Muscle of back (tissue), 13 donors: Measurements from ENCODE around the gene SPZ1. TPM values are rescaled to one million over a fixed set of nuclear protein-coding genes. Genes with fewer than 3 reads are reported as not detected.
"Not testable (repeated sequence)": the region's sequence is repeated elsewhere in the genome, so short reads cannot be mapped to it uniquely, and the experiment has no call there.

Experiments
- DNase-seq, 3 donors: peaks; one replicate each; pipeline versions ENCODE4 v3.0.0 to v3.0.0-alpha.2; 2013
- long read RNA-seq, 9 donors: transcript quantifications; one replicate each; lab custom pipeline, GENCODE V29; 2026
- polyA plus RNA-seq, 10 donors: library from polyadenylated mRNA; unstranded; fragments of 120-200 nt; gene quantifications; one replicate each; pipeline ENCODE4 v1.2.1, GENCODE V29; 2013; ENCODE audit not compliant: insufficient read length in 10 of 10

SPZ1 gene, protein sequence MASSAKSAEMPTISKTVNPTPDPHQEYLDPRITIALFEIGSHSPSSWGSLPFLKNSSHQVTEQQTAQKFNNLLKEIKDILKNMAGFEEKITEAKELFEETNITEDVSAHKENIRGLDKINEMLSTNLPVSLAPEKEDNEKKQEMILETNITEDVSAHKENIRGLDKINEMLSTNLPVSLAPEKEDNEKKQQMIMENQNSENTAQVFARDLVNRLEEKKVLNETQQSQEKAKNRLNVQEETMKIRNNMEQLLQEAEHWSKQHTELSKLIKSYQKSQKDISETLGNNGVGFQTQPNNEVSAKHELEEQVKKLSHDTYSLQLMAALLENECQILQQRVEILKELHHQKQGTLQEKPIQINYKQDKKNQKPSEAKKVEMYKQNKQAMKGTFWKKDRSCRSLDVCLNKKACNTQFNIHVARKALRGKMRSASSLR
- under 1 TPM in 1 of 10 donors, not detected in 9; 0.08 TPM for polyA plus RNA-seq
- long read RNA-seq, donor 1, result 0 reads
- long read RNA-seq, donor 2, result 0 reads
- long read RNA-seq, donor 3, result 0 reads
- long read RNA-seq, donor 4, result 0 reads
- long read RNA-seq, donor 5, result 0 reads
- long read RNA-seq, donor 6, result 0 reads
- long read RNA-seq, donor 7, result 0 reads
- long read RNA-seq, donor 8, result 0 reads
- long read RNA-seq, donor 9, result 0 reads

- DNase-seq, result no peak
These were observed at the start of gene SPZ1 for GRCh38 chr5:80319702-80320101. TSS of gene SPZ1 (plus strand) at chr5:80320002. CDS start at chr5:80320216, 214 bp downstream.

- not testable (repeated sequence) for DNase-seq
These were observed 49.3 kb upstream of the SPZ1 start for GRCh38 chr5:80270543-80270942.

DNA sequence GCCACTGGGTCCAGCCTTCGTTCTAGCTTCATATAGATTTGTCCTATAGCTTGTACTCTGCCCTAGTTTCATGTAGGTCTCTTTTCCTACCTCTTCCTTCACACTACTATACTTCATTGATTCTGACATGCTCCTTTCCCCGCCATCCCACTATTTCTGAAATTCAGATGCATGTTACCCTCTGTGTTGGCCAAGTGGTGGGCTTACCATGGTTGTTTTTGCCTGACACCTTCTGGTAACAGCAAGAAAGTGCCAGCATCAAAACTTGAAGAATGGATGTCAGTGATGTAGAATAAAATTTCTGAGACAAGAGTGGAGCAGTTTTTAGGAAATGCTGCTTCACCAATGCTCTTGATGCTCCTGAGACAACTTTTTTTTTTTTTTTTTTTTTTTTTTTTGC is 44.5 kb upstream of the SPZ1 start:
- DNase-seq, result peak in 2 of 3 donors; percentile 34 to 59

DNA sequence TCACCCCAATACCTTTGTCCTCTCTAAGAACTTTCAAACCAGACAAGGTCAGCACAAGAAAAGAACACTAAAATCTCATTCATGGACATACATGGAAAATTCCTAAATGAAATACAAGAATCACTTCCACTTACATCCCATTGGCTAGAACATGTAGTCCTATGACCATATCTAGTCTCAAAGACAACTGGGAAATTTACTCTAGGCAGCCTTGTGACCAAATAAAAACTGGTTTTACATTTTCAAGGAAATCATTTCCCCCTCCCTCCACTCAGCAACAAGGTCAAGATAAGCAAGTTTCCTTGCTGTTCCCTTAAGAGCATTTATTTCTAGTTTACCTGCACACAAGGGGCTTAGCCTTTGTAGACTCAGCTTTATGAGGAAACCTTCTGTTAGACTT is 43.6 kb upstream of the SPZ1 start:
- no peak for DNase-seq

DNA sequence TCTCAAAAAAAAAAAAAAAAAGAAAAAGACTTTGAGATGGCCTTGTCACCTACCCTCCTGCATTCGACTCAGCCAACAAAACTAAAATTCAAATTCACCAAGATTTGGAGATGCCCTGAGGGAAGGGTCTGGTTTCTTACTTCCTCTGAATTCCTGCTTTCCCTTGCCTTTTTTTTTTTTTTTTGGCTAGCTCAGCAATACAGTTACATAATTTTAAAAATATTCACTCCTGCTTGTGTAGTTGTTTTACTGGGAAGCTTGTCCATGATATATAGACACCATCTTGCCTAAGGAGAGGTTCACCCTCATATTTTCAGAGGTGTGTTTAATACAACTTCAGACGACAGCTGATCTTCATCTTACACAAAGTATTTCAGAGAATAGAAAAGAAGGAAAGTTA is 42.6 kb upstream of the SPZ1 start:
- DNase-seq, result peak in 2 of 3 donors; percentile 38 to 64

DNA sequence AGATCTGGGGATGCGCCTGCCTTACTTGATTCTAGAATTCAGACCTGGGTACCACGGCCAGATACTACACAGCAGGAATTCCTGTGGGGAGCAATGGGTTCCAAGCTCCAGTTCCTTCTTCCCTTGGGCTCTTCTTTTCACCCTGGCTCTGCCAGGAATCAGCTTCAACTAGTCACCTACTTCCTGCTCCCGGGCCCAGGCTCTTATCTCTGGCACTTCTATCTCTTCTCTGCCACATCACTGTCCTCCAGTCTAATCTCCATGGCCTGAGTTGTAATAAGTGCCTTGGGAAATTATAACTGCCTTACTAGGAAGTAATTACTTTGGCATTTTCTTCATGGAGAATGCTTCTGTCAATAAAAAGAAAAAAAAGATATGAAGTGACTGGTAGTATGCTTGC is 37.7 kb upstream of the SPZ1 start:
- no peak for DNase-seq

DNA sequence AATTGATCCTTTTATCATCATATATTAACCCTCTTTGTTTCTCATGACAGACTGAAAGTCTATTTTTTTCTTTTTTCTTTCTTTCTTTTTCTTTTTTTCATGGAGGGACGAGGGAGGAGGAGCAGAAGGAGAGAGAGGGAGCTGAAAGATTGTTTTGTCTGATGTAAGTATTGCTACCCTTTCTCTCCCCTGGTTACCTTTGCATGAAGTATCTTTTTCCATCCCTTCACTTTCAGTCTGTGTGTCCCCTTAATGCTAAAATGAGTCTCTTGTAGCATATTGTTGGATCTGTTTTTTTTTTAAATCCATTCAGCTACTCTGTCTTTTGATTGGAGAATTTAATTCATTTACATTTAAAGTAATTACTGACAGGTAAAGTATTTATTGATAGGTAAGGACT is 36.4 kb upstream of the SPZ1 start:
- no peak for DNase-seq

GRCh38 chr5:80284720-80285119 is 35.1 kb upstream of the SPZ1 start:
- DNase-seq, result no peak

GRCh38 chr5:80288177-80288576 is 31.6 kb upstream of the SPZ1 start:
- no peak for DNase-seq

DNA sequence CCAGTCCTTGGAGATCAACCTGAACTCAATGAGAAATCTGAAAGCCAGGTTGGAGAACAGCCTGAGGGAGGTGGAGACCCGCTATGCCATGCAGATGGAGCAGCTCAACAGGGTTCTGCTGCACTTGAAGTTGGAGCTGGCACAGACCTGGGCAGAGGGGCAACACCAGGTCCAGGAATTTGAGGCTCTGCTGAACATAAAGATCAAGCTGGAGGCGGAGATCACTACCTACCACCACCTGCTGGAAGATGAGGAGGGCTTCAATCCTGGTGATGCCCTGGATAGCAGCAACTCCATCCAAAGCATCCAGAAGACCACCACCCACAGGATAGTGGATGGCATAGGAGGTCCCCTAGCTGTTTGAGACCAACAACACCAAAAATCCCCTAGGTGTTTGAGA is 30.5 kb upstream of the SPZ1 start:
- DNase-seq, result no peak

DNA sequence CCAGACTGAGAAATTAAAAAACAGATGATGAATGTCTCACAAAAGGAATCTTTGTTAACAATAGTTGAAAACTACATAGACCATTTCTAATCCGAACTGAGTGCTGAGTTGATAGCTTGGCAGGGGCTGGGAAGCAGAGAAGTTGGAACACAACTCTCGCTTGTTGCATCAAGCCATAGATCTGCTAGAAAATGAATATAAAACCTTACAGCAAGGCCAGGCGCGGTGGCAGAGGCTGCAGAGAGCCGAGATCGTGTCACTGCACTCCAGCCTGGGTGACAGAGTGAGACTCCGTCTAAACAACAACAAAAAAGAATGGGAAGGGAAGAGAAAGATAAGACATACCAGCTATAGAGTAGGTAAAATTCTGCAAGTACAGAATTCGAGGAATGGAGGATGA is 28.0 kb upstream of the SPZ1 start:
- no peak for DNase-seq

GRCh38 chr5:80296121-80296520 is 23.7 kb upstream of the SPZ1 start:
- DNase-seq, result peak in 2 of 3 donors; percentile 22 to 43

- no peak for DNase-seq
These were observed 20.2 kb upstream of the SPZ1 start for GRCh38 chr5:80299601-80300000.

GRCh38 chr5:80300125-80300524 is 19.7 kb upstream of the SPZ1 start:
- no peak for DNase-seq

DNA sequence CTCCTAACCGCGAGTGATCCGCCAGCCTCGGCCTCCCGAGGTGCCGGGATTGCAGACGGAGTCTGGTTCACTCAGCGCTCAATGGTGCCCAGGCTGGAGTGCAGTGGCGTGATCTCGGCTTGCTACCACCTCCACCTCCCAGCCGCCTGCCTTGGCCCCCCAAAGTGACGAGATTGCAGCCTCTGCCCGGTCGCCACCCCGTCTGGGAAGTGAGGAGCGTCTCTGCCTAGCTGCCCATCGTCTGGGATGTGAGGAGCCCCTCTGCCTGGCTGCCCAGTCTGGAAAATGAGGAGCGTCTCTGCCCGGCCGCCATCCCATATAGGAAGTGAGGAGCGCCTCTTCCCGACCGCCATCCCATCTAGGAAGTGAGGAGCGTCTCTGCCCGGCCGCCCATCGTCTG is 19.0 kb upstream of the SPZ1 start:
- DNase-seq, result not testable (repeated sequence)

- not testable (repeated sequence) for DNase-seq
These were observed 18.5 kb upstream of the SPZ1 start for GRCh38 chr5:80301342-80301741.

DNA sequence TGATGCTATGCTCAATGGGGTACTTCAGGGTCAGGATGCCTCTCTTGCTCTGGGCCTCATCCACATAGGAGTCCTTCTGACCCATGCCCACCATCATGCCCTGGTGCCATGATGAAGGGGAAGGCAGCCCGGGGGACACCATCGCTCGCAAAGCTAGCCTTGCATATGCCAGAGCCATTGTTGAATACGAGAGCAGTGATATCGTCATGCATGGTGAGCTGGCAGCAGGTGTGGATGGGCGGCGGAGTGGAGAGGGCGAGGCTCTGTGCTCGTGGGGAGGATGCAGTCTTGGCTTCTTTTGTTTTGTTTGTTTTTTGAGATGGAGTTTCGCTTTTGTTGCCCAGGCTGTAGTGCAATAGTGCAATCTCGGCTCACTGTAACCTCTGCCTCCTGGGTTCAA is 17.2 kb upstream of the SPZ1 start:
- no peak for DNase-seq

- DNase-seq, result no peak
These were observed 11.3 kb upstream of the SPZ1 start for GRCh38 chr5:80308526-80308925.

- DNase-seq, result no peak
These were observed 9.7 kb upstream of the SPZ1 start for GRCh38 chr5:80309871-80310665.

DNA sequence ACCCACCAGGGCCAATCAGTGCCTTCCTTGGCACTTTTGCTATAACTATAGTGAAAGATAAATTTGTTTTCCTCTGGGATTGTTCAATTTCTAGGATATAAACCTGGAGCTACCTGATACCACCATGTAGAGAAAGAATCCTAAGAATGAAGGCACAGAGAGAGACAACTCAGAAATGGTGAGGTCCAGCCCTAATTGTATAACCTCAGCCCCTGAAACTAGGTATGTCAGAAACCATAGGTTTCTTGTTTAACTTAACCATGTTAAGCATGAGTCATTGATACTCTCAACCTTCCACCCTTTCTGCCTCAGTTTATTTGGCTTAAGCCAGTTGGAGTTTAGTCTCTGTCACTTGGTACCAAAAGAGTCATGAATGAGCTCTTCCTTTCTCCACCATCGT is 4.6 kb upstream of the SPZ1 start:
- no peak for DNase-seq

DNA sequence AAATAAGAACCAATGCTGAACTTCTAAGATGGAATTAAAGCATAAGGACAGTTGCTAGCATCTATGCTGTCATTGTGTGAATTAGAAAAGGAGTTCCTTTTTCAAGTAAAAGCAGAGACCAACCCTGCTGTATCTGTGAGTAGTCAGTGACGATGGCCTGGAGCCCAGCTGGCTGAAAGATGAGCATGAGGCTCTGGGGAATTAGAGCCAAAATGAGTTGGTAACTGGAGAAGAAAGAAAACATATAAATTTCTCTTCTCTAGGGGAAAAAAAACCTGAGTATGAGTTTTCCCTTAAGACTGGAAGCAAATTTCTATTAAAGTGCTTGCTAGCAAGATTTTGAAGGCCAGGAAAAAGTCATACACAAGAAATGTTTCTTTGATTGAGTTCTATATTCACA is 1.6 kb upstream of the SPZ1 start:
- DNase-seq, result peak; percentile 20 to 63 (median 28)

- no peak for DNase-seq
These were observed 5.1 kb downstream of the SPZ1 start for GRCh38 chr5:80324912-80325311.

GRCh38 chr5:80326468-80326867 is 6.7 kb downstream of the SPZ1 start:
- DNase-seq, result no peak
